HCT116 (cell line): ENCODE data around the gene AQP12B. TPM values are rescaled to one million over a fixed set of nuclear protein-coding genes. Genes with fewer than 3 reads are reported as not detected.

Experiments
- ATAC-seq: fragments of 200-7000 bp; cut with Tn5 transposase; 2 replicates; pipeline ENCODE4 v1.9.1; 2020; ENCODE audit warnings: mild to moderate bottlenecking, moderate library complexity
- BruUV-seq: library from RNA; stranded (reverse); fragments of 400-500 nt; replicated peaks from 2 replicates; lab custom pipeline; 2021; lab: Mats Ljungman, UMichigan
- CTCF ChIA-PET: fragments of 300-600 bp; sonication (Branson Sonifier 250); formaldehyde crosslinking; loops from one replicate; lab custom pipeline; 2021; ENCODE audit warnings: antibody characterized with exemption; lab: Charles Lee
- POLR2A ChIA-PET: fragments of 300-600, 350-600 bp; sonication (Branson Sonifier 250); formaldehyde crosslinking; loops from one replicate; lab custom pipeline; 2021; ENCODE audit warnings: antibody characterized with exemption; lab: Charles Lee
- RAD21 ChIA-PET, 2 experiments: fragments of 300-600 bp; sonication (Branson Sonifier 250); formaldehyde crosslinking; loops; one replicate each; lab custom pipeline; 2023; ENCODE audit warnings: low total read pairs in 2 of 2; ENCODE audit not compliant: uncharacterized antibody in 2 of 2, unreplicated experiment in 2 of 2, low non-redundant PET in 1 of 2; lab: Charles Lee
- DNase-seq: peaks from one replicate; pipeline ENCODE4 v3.0.0-alpha.2; 2010; ENCODE audit warnings: low read depth, low spot score
- H2AFZ ChIP-seq: fragments of 200-600 bp; shearing (Covaris generic), sonication (generic); 2 replicates; pipeline ENCODE4 v1.6.1; 2017; ENCODE audit warnings: low read depth, mixed run types, mixed read lengths, antibody characterized with exemption, low read length; ENCODE audit not compliant: poor library complexity, severe bottlenecking
- H3K27ac ChIP-seq: 2 replicates; pipeline ENCODE4 v1.5.1; 2012; ENCODE audit warnings: low read depth, low read length
- H3K27me3 ChIP-seq: fragments of 200-600 bp; sonication (generic); 2 replicates; pipeline ENCODE4 v1.6.1; 2016; ENCODE audit warnings: mixed run types, low read length, mixed read lengths; ENCODE audit not compliant: insufficient read depth
- H3K36me3 ChIP-seq, 2 experiments: fragments of 200-500 bp in 1 of 2; fragments of 200-600 bp in 1 of 2; sonication (Bioruptor generic) in 1 of 2; sonication (generic) in 1 of 2; 2 replicates each; pipeline versions ENCODE4 v1.5.1 to v1.6.1; 2014 to 2016; ENCODE audit warnings: low read length in 2 of 2, inconsistent platforms in 1 of 2, mixed read lengths in 1 of 2, mixed run types in 1 of 2; ENCODE audit not compliant: insufficient read depth in 2 of 2, control insufficient read depth in 1 of 2
- H3K4me1 ChIP-seq, 2 experiments: fragments of 200-600 bp in 1 of 2; sonication (generic) in 1 of 2; 2 replicates each; pipeline versions ENCODE4 v1.5.1 to v1.6.1; 2012 to 2017; ENCODE audit warnings: low read length in 2 of 2, inconsistent platforms in 1 of 2, mild to moderate bottlenecking in 1 of 2, mixed read lengths in 1 of 2, mixed run types in 1 of 2, moderate library complexity in 1 of 2; ENCODE audit not compliant: insufficient read depth in 2 of 2, control insufficient read depth in 1 of 2
- H3K4me2 ChIP-seq: fragments of 200-600 bp; sonication (generic); 2 replicates; pipeline ENCODE4 v1.6.1; 2017; ENCODE audit warnings: mixed run types, low read length, mixed read lengths
- H3K4me3 ChIP-seq, 2 experiments: fragments of 200-600 bp in 1 of 2; sonication (generic) in 1 of 2; replicated peaks in 1 of 2; 2 replicates each; pipeline ENCODE4 v1.5.1; 2011 to 2016; ENCODE audit warnings: low read length in 2 of 2, control low read depth in 1 of 2, low read depth in 1 of 2, mild to moderate bottlenecking in 1 of 2, mixed read lengths in 1 of 2, mixed run types in 1 of 2
- H3K79me2 ChIP-seq: fragments of 200-600 bp; sonication (generic); 2 replicates; pipeline ENCODE4 v1.6.1; 2017; ENCODE audit warnings: mild to moderate bottlenecking, mixed run types, low read length, moderate library complexity, mixed read lengths; ENCODE audit not compliant: insufficient read depth
- H3K9ac ChIP-seq: fragments of 200-600 bp; sonication (generic); 2 replicates; pipeline ENCODE4 v1.6.1; 2016; ENCODE audit warnings: low read length, mixed read lengths
- H3K9me2 ChIP-seq: fragments of 200-600 bp; sonication (generic), shearing (Covaris generic); 2 replicates; pipeline ENCODE4 v1.6.1; 2017; ENCODE audit warnings: mixed run types, mild to moderate bottlenecking, moderate library complexity; ENCODE audit not compliant: insufficient read depth
- H3K9me3 ChIP-seq, 2 experiments: fragments of 200-500 bp in 1 of 2; fragments of 200-600 bp in 1 of 2; sonication (Bioruptor generic) in 1 of 2; sonication (generic) in 1 of 2; 2 replicates each; pipeline ENCODE4 v1.6.1; 2014 to 2017; ENCODE audit warnings: low read length in 2 of 2, mixed read lengths in 2 of 2, inconsistent platforms in 1 of 2, low read depth in 1 of 2, mild to moderate bottlenecking in 1 of 2, mixed run types in 1 of 2, moderate library complexity in 1 of 2; ENCODE audit not compliant: control insufficient read depth in 1 of 2, insufficient read depth in 1 of 2
- H4K20me1 ChIP-seq: fragments of 200-600 bp; sonication (generic), shearing (Covaris generic); 2 replicates; pipeline ENCODE4 v1.6.1; 2017; ENCODE audit warnings: mixed run types, mild to moderate bottlenecking, moderate library complexity; ENCODE audit not compliant: insufficient read depth
- EGR1 ChIP-seq: IDR thresholded peaks from 2 replicates; pipeline ENCODE4 v1.6.1; 2012; ENCODE audit warnings: low read depth
- ELF1 ChIP-seq: IDR thresholded peaks from 2 replicates; pipeline ENCODE4 v1.6.1; 2012; ENCODE audit warnings: low read depth, borderline replicate concordance
- EZH2 ChIP-seq: fragments of 200-600 bp; sonication (generic); IDR thresholded peaks from 2 replicates; pipeline ENCODE4 v1.6.1; 2017; ENCODE audit warnings: antibody characterized with exemption, mixed run types
- EZH2phosphoT487 ChIP-seq: fragments of 200-600 bp; IDR thresholded peaks from 2 replicates; pipeline ENCODE4 v1.6.1; 2018; ENCODE audit warnings: antibody characterized with exemption, borderline replicate concordance
- FOSL1 ChIP-seq: IDR thresholded peaks from 2 replicates; pipeline ENCODE4 v1.6.1; 2012; ENCODE audit warnings: low read depth
- JUND ChIP-seq: IDR thresholded peaks from 2 replicates; pipeline ENCODE4 v1.6.1; 2012
- POLR2A ChIP-seq: IDR thresholded peaks from 2 replicates; pipeline ENCODE4 v1.7.0; 2011; ENCODE audit warnings: borderline replicate concordance; ENCODE audit not compliant: insufficient read depth, insufficient read length; ENCODE audit errors: extremely low read depth
- POLR2AphosphoS5 ChIP-seq: IDR thresholded peaks from 2 replicates; pipeline ENCODE4 v1.6.1; 2011; ENCODE audit warnings: mild to moderate bottlenecking, low read depth, low read length, moderate library complexity
- RAD21 ChIP-seq: IDR thresholded peaks from 2 replicates; pipeline ENCODE4 v1.6.1; 2012; ENCODE audit warnings: low read depth, mild to moderate bottlenecking
- SIN3A ChIP-seq: IDR thresholded peaks from 2 replicates; pipeline ENCODE4 v1.6.1; 2012; ENCODE audit warnings: low read depth
- SP1 ChIP-seq: IDR thresholded peaks from 2 replicates; pipeline ENCODE4 v1.6.1; 2012; ENCODE audit warnings: low read depth
- SRF ChIP-seq: IDR thresholded peaks from 2 replicates; pipeline ENCODE4 v1.6.1; 2012; ENCODE audit warnings: low read depth
- YY1 ChIP-seq: IDR thresholded peaks from 2 replicates; pipeline ENCODE4 v1.6.1; 2011; ENCODE audit warnings: low read length, low read depth, moderate library complexity, mild to moderate bottlenecking; ENCODE audit not compliant: insufficient replicate concordance; ENCODE audit errors: extremely low read depth
- ZFX ChIP-seq: fragments of 450-650 bp; IDR thresholded peaks from 2 replicates; pipeline ENCODE4 v1.6.1; 2017
- ZNF274 ChIP-seq: fragments of 200-500 bp; sonication (Bioruptor generic); IDR thresholded peaks from 2 replicates; pipeline ENCODE4 v1.6.1; 2014; ENCODE audit warnings: mild to moderate bottlenecking, low read depth, low read length, inconsistent platforms
- intact Hi-C: fragments of 100-400 bp; cut with micrococcal nuclease; formaldehyde crosslinking; loops from 2 replicates; pipeline ENCODE4 v1.10.0; 2022
- total RNA-seq: library from RNA; stranded (reverse); gene quantifications from one replicate; pipeline ENCODE4 v1.2.1, GENCODE V29; 2021; ENCODE audit not compliant: unreplicated experiment
- TF ChIP-seq, protein P1 (sequence below): IDR thresholded peaks from 2 replicates; pipeline ENCODE4 v1.6.1; 2012
- TF ChIP-seq, protein P2 (sequence below), 3 experiments: fragments of 200-600 bp in 1 of 3; sonication (generic) in 1 of 3; IDR thresholded peaks in 2 of 3; conservative IDR thresholded peaks in 1 of 3; 2 replicates each; pipeline ENCODE4 v1.5.1; 2012 to 2017; ENCODE audit warnings: low read depth in 2 of 3, low read length in 2 of 3, antibody characterized with exemption in 1 of 3, borderline replicate concordance in 1 of 3, control low read depth in 1 of 3, mild to moderate bottlenecking in 1 of 3, mixed read lengths in 1 of 3, mixed run types in 1 of 3, moderate library complexity in 1 of 3; ENCODE audit not compliant: insufficient read depth in 1 of 3
- TF ChIP-seq, protein P3 (sequence below): IDR thresholded peaks from 2 replicates; pipeline ENCODE4 v1.6.1; 2012
- TF ChIP-seq, protein P4 (sequence below): IDR thresholded peaks from 2 replicates; pipeline ENCODE4 v1.6.1; 2012; ENCODE audit warnings: low read depth
- TF ChIP-seq, protein P5 (sequence below): IDR thresholded peaks from 2 replicates; pipeline ENCODE4 v1.6.1; 2011; ENCODE audit warnings: mild to moderate bottlenecking, low read length, moderate library complexity; ENCODE audit not compliant: insufficient replicate concordance; ENCODE audit errors: extremely low read depth

Gene AQP12B
- total RNA-seq, 1 experiment from 2014 or later: not detected

DNA sequence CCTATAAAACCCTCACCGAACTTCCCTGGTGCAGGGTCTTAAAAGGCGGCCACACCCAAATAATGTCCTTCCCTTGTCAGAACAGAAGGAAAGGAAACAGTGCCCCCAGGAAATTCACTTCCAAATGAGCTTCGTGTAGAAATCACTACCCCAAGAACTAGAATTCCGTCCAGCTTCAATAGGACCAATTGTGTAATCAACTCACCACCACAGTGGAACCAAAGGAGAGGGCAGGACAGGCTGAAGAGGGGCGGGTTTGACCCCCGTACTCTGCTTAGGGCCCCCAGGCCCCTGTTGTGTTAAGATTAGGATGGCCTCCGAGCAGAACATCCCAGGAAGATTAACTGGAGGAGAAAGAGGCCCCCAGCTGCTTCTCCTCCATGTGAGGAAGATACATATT lies 33.4 kb downstream of the AQP12B start:
- no peak overlapping the region for H2AFZ ChIP-seq
- ATAC-seq (no peak), DNase-seq (no peak)
- H3K27ac ChIP-seq: no peak overlapping the region
- no peak for TF ChIP-seq YY1
- no peak for TF ChIP-seq SIN3A
- TF ChIP-seq, protein P1, sequence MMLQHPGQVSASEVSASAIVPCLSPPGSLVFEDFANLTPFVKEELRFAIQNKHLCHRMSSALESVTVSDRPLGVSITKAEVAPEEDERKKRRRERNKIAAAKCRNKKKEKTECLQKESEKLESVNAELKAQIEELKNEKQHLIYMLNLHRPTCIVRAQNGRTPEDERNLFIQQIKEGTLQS: no peak
- TF ChIP-seq ZNF274: no peak
- no peak for TF ChIP-seq JUND
- TF ChIP-seq, protein P2, sequence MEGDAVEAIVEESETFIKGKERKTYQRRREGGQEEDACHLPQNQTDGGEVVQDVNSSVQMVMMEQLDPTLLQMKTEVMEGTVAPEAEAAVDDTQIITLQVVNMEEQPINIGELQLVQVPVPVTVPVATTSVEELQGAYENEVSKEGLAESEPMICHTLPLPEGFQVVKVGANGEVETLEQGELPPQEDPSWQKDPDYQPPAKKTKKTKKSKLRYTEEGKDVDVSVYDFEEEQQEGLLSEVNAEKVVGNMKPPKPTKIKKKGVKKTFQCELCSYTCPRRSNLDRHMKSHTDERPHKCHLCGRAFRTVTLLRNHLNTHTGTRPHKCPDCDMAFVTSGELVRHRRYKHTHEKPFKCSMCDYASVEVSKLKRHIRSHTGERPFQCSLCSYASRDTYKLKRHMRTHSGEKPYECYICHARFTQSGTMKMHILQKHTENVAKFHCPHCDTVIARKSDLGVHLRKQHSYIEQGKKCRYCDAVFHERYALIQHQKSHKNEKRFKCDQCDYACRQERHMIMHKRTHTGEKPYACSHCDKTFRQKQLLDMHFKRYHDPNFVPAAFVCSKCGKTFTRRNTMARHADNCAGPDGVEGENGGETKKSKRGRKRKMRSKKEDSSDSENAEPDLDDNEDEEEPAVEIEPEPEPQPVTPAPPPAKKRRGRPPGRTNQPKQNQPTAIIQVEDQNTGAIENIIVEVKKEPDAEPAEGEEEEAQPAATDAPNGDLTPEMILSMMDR (IDR thresholded peaks at IDR 0.05 in 2 of 3, conservative IDR thresholded peaks at IDR 0.05 in 1 of 3; ENCODE audit: borderline replicate concordance in 1 of 3, insufficient read depth in 1 of 3, low read depth in 2 of 3, low read length in 2 of 3): no peak
- TF ChIP-seq RAD21: no peak
- no peak for TF ChIP-seq SRF
- no peak for TF ChIP-seq POLR2A
- no peak for TF ChIP-seq ELF1
- no peak for TF ChIP-seq POLR2AphosphoS5
- no peak for TF ChIP-seq EZH2phosphoT487
- TF ChIP-seq EGR1: no peak
- TF ChIP-seq, protein P3, sequence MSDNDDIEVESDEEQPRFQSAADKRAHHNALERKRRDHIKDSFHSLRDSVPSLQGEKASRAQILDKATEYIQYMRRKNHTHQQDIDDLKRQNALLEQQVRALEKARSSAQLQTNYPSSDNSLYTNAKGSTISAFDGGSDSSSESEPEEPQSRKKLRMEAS: no peak
- TF ChIP-seq ZFX: no peak
- TF ChIP-seq FOSL1: no peak
- TF ChIP-seq, protein P4, sequence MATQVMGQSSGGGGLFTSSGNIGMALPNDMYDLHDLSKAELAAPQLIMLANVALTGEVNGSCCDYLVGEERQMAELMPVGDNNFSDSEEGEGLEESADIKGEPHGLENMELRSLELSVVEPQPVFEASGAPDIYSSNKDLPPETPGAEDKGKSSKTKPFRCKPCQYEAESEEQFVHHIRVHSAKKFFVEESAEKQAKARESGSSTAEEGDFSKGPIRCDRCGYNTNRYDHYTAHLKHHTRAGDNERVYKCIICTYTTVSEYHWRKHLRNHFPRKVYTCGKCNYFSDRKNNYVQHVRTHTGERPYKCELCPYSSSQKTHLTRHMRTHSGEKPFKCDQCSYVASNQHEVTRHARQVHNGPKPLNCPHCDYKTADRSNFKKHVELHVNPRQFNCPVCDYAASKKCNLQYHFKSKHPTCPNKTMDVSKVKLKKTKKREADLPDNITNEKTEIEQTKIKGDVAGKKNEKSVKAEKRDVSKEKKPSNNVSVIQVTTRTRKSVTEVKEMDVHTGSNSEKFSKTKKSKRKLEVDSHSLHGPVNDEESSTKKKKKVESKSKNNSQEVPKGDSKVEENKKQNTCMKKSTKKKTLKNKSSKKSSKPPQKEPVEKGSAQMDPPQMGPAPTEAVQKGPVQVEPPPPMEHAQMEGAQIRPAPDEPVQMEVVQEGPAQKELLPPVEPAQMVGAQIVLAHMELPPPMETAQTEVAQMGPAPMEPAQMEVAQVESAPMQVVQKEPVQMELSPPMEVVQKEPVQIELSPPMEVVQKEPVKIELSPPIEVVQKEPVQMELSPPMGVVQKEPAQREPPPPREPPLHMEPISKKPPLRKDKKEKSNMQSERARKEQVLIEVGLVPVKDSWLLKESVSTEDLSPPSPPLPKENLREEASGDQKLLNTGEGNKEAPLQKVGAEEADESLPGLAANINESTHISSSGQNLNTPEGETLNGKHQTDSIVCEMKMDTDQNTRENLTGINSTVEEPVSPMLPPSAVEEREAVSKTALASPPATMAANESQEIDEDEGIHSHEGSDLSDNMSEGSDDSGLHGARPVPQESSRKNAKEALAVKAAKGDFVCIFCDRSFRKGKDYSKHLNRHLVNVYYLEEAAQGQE: no peak
- no peak for TF ChIP-seq EZH2
- TF ChIP-seq, protein P5, sequence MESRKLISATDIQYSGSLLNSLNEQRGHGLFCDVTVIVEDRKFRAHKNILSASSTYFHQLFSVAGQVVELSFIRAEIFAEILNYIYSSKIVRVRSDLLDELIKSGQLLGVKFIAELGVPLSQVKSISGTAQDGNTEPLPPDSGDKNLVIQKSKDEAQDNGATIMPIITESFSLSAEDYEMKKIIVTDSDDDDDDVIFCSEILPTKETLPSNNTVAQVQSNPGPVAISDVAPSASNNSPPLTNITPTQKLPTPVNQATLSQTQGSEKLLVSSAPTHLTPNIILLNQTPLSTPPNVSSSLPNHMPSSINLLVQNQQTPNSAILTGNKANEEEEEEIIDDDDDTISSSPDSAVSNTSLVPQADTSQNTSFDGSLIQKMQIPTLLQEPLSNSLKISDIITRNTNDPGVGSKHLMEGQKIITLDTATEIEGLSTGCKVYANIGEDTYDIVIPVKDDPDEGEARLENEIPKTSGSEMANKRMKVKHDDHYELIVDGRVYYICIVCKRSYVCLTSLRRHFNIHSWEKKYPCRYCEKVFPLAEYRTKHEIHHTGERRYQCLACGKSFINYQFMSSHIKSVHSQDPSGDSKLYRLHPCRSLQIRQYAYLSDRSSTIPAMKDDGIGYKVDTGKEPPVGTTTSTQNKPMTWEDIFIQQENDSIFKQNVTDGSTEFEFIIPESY: no peak
- TF ChIP-seq SP1: no peak
- CTCF ChIA-PET: interaction anchor here (1.2 kb wide), 1 partner anchor 8 kb away, joined by 4 read pairs; no protein-coding TSS in a partner anchor
- BruUV-seq: no TSS peak
- POLR2A ChIA-PET: no interaction called here
- H4K20me1 ChIP-seq: no peaks in the 10 kb centered on the region
- H3K9me2 ChIP-seq: no peaks in the 10 kb centered on the region
- RAD21 ChIA-PET: no interaction called here
- no peaks in the 10 kb centered on the region for H3K4me1 ChIP-seq
- H3K36me3 ChIP-seq: no peaks in the 10 kb centered on the region
- peaks cover 24% of the 10 kb centered on the region for H3K27me3 ChIP-seq
- H3K4me3 ChIP-seq: no peak overlapping the region
- intact Hi-C loops: no loop called here
- H3K79me2 ChIP-seq: no peaks in the 10 kb centered on the region
- no peaks in the 10 kb centered on the region; a peak in 1 of 4 replicates for H3K9me3 ChIP-seq
- no peak overlapping the region for H3K4me2 ChIP-seq
- no peak overlapping the region for H3K9ac ChIP-seq
